ENCODE results near the gene WDR55.

DNA sequence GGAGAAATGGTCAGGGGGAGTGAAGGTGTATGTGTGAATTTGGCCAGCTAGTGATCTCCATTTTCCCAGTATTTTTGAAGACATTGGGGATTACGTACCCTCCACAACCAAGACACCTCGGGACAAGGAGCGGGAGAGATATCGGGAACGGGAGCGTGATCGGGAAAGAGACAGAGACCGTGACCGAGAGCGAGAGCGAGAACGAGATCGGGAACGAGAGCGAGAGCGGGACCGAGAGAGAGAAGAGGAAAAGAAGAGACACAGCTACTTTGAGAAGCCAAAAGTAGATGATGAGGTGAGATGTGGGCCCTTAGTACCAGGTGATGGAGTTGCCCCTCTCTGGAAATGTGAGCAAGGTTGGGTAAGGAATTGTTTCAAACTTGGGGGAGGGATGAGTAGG is 5.8 kb upstream of the WDR55 start:
- TF ChIP-seq, protein P1, sequence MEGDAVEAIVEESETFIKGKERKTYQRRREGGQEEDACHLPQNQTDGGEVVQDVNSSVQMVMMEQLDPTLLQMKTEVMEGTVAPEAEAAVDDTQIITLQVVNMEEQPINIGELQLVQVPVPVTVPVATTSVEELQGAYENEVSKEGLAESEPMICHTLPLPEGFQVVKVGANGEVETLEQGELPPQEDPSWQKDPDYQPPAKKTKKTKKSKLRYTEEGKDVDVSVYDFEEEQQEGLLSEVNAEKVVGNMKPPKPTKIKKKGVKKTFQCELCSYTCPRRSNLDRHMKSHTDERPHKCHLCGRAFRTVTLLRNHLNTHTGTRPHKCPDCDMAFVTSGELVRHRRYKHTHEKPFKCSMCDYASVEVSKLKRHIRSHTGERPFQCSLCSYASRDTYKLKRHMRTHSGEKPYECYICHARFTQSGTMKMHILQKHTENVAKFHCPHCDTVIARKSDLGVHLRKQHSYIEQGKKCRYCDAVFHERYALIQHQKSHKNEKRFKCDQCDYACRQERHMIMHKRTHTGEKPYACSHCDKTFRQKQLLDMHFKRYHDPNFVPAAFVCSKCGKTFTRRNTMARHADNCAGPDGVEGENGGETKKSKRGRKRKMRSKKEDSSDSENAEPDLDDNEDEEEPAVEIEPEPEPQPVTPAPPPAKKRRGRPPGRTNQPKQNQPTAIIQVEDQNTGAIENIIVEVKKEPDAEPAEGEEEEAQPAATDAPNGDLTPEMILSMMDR (optimal IDR thresholded peaks at IDR 0.05 in 1 of 3, IDR thresholded peaks at IDR 0.05 in 1 of 3, conservative IDR thresholded peaks at IDR 0.05 in 1 of 3; ENCODE audit: extremely low read depth in 1 of 3, insufficient read depth in 2 of 3, low read length in 3 of 3): no peak
- no peak for TF ChIP-seq EZH2 (IDR thresholded peaks at IDR 0.05; ENCODE audit: low read length)
